ENCODE data around the gene AQP1. TPM values are rescaled to one million over a fixed set of nuclear protein-coding genes. Genes with fewer than 3 reads are reported as not detected.

Gene AQP1
- total and polyA plus RNA-seq, 2 experiments from 2014 or later, result 35.6 to 51.1 TPM

GRCh38 chr7:30968747-30969603 is 57.3 kb downstream of the AQP1 start:
- no peak for DNase-seq (ENCODE audit: low read depth in 1 of 2, low spot score in 1 of 2)
- TF ChIP-seq CTCF (IDR thresholded peaks at IDR 0.05; ENCODE audit: low read depth, low read length), result no peak

DNA sequence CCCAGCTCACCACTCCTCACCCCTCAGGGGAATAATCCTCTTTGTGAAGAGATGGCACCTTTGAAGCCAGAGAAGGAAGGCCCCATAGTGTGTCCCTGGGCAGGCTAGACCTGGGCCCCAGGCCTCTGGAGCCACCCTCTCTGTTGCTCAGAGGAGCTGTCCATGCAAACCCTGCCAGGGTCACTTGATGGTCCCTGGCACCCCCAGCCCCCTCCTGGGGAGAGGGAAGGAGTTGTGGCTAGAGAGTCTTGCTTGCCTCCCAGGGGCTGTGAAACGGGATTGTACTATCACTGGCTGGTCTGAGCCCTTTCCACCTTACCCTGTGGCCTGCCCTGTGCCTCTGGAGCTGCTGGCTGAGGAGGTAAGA is 57.9 kb downstream of the AQP1 start:
- DNase-seq (ENCODE audit: low read depth in 1 of 2, low spot score in 1 of 2), result no peak

More at GRCh38 chr7:30968747-30969603, 57.3 kb downstream of the AQP1 start:
- Histone ChIP-seq H3K36me3 (no peaks in the 10 kb centered on the region), H3K27me3 (peaks cover 15% of the 10 kb centered on the region), H3K9me3 (ENCODE audit: low read depth) (no peaks in the 10 kb centered on the region), H3K27ac (no peak overlapping the region), H3K4me1 (ENCODE audit: low read depth) (no peaks in the 10 kb centered on the region), H3K4me3 (no peak overlapping the region)

GRCh38 chr7:30970074-30970473 is 58.4 kb downstream of the AQP1 start:
- TF ChIP-seq CTCF (IDR thresholded peaks at IDR 0.05; ENCODE audit: low read depth, low read length), result no peak
- no peak overlapping the region for H3K4me3 ChIP-seq

More for the DNA sequence above, 57.9 kb downstream of the AQP1 start:
- peaks cover 14% of the 10 kb centered on the region for H3K27me3 ChIP-seq
- H3K9me3 ChIP-seq (ENCODE audit: low read depth), result no peaks in the 10 kb centered on the region
- TF ChIP-seq CTCF (IDR thresholded peaks at IDR 0.05; ENCODE audit: low read depth, low read length), result no peak
- H3K27ac ChIP-seq, result no peak overlapping the region
- H3K4me1 ChIP-seq (ENCODE audit: low read depth), result no peaks in the 10 kb centered on the region
- no peak overlapping the region for H3K4me3 ChIP-seq
- no peaks in the 10 kb centered on the region for H3K36me3 ChIP-seq

DNA sequence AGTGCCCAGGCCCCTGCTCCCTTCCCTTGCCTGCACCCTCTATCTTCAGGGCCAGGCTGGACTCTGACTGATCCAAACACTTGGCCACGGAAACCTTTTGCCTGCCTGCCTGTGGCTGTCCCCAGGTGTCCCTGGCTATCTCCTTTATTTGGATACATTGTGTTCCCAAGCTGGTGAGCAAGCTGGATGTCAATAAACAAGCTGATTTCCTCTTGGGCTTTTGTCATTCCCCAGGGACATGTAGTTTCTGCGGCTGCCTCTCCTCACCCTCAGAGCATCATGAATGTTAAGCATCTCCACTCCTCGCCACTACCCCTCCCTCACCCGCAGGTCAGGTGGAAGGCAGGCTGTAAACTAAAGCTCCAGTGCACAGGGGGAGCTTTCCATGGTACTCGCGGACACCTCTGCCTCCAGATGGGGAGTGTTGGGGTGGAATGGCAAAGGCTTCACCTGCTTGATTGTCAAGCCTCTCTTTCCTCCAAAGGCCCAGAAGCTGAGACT is 59.0 kb downstream of the AQP1 start:
- H3K4me3 ChIP-seq, result no peak overlapping the region
- no peaks in the 10 kb centered on the region for H3K9me3 ChIP-seq (ENCODE audit: low read depth)
- no peak for TF ChIP-seq CTCF (IDR thresholded peaks at IDR 0.05; ENCODE audit: low read depth, low read length)
- peaks cover 9% of the 10 kb centered on the region for H3K27me3 ChIP-seq
- DNase-seq (ENCODE audit: low read depth in 1 of 2, low spot score in 1 of 2), result peak; percentile 13 to 75
- H3K4me1 ChIP-seq (ENCODE audit: low read depth), result no peaks in the 10 kb centered on the region
- no peaks in the 10 kb centered on the region for H3K36me3 ChIP-seq
- H3K27ac ChIP-seq, result no peak overlapping the region

More at GRCh38 chr7:30970074-30970473, 58.4 kb downstream of the AQP1 start:
- no peaks in the 10 kb centered on the region for H3K9me3 ChIP-seq (ENCODE audit: low read depth)
- H3K4me1 ChIP-seq (ENCODE audit: low read depth), result no peaks in the 10 kb centered on the region
- DNase-seq (ENCODE audit: low read depth in 1 of 2, low spot score in 1 of 2), result no peak
- peaks cover 9% of the 10 kb centered on the region for H3K27me3 ChIP-seq
- no peaks in the 10 kb centered on the region for H3K36me3 ChIP-seq
- no peak overlapping the region for H3K27ac ChIP-seq

- H3K27ac ChIP-seq, result no peak overlapping the region
- H3K4me3 ChIP-seq, result no peak overlapping the region
- TF ChIP-seq CTCF (IDR thresholded peaks at IDR 0.05; ENCODE audit: low read depth, low read length), result no peak
- H3K4me1 ChIP-seq (ENCODE audit: low read depth), result no peaks in the 10 kb centered on the region
- DNase-seq (ENCODE audit: low read depth in 1 of 2, low spot score in 1 of 2), result no peak
- peaks cover 9% of the 10 kb centered on the region for H3K27me3 ChIP-seq
- H3K9me3 ChIP-seq (ENCODE audit: low read depth), result no peaks in the 10 kb centered on the region
- H3K36me3 ChIP-seq, result no peaks in the 10 kb centered on the region
These were observed 59.8 kb downstream of the AQP1 start for GRCh38 chr7:30971440-30971839.
